Natural killer cell (primary cell): Measurements from ENCODE around the gene OR8A1. TPM values are rescaled to one million over a fixed set of nuclear protein-coding genes. Genes with fewer than 3 reads are reported as not detected.

Experiments
- ATAC-seq, 3 donors: fragments of 150-1000 bp in 2 of 3; fragments of 200-7000 bp in 1 of 3; cut with Tn5 transposase; 1 replicate in 1 of 3; 2 replicates in 2 of 3; pipeline ENCODE4 v1.10.0; 2021; ENCODE audit warnings: mild to moderate bottlenecking in 2 of 3, moderate library complexity in 2 of 3
- DNase-seq, 2 donors: peaks; one replicate each; pipeline versions ENCODE4 v3.0.0 to v3.0.0-alpha.2; 2013 to 2021; ENCODE audit warnings: mixed read lengths in 1 of 2
- H3K27ac ChIP-seq: one replicate; pipeline ENCODE4 v1.5.1; 2013; ENCODE audit warnings: mild to moderate bottlenecking, low read length
- H3K27me3 ChIP-seq: one replicate; pipeline ENCODE4 v1.6.1; 2013; ENCODE audit warnings: low read length; ENCODE audit not compliant: control insufficient read depth, insufficient read depth
- H3K36me3 ChIP-seq: one replicate; pipeline ENCODE4 v1.6.1; 2013; ENCODE audit warnings: low read length; ENCODE audit not compliant: control insufficient read depth, insufficient read depth
- H3K4me1 ChIP-seq: one replicate; pipeline ENCODE4 v1.6.1; 2013; ENCODE audit warnings: low read length; ENCODE audit not compliant: control insufficient read depth, insufficient read depth
- H3K4me3 ChIP-seq: one replicate; pipeline ENCODE4 v1.5.1; 2013; ENCODE audit warnings: low read length
- H3K9me3 ChIP-seq: one replicate; pipeline ENCODE4 v1.6.1; 2013; ENCODE audit warnings: low read length; ENCODE audit not compliant: control insufficient read depth, insufficient read depth
- H3K27ac Mint-ChIP-seq, 2 donors: one replicate each; pipeline ENCODE4 v1.8.0; 2022; ENCODE audit warnings: mild to moderate bottlenecking in 2 of 2, mixed read lengths in 2 of 2, moderate library complexity in 1 of 2
- H3K27me3 Mint-ChIP-seq, 2 donors: one replicate each; pipeline ENCODE4 v1.8.0; 2022; ENCODE audit warnings: low read depth in 2 of 2, mixed read lengths in 2 of 2
- H3K36me3 Mint-ChIP-seq: one replicate; pipeline ENCODE4 v1.8.0; 2022; ENCODE audit warnings: mixed read lengths
- H3K4me1 Mint-ChIP-seq, 2 donors: one replicate each; pipeline ENCODE4 v1.8.0; 2022; ENCODE audit warnings: mixed read lengths in 2 of 2
- H3K4me3 Mint-ChIP-seq: one replicate; pipeline ENCODE4 v1.8.0; 2022; ENCODE audit warnings: mild to moderate bottlenecking, moderate library complexity, mixed read lengths
- H3K9me3 Mint-ChIP-seq, 2 donors: one replicate each; pipeline ENCODE4 v1.8.0; 2022; ENCODE audit warnings: mixed read lengths in 2 of 2
- CTCF ChIP-seq: fragments of 200-600 bp; IDR thresholded peaks from one replicate; pipeline ENCODE4 v1.8.0; 2022; ENCODE audit warnings: antibody characterized with exemption
- WGBS: methylation state at CpG from one replicate; pipeline ENCODE4 v1.1.7; 2013; ENCODE audit warnings: missing lambda C conversion rate; ENCODE audit not compliant: insufficient coverage; 5-methylcytosine and 5-hydroxymethylcytosine counted together
- intact Hi-C: fragments of 100-400 bp; cut with micrococcal nuclease; formaldehyde crosslinking; loops from one replicate; pipeline ENCODE4 v1.14.2; 2022
- total RNA-seq, 4 donors: library from RNA; stranded (reverse); fragments of 120-200 nt in 1 of 4; gene quantifications; one replicate each; pipeline versions ENCODE4 v1.2.3 to v1.2.4, GENCODE V29; 2013 to 2022

OR8A1 gene
- total RNA-seq, 3 donors from 2014 or later (not counting 1 experiment from before 2014, with no cell fraction given): not detected

GRCh38 chr11:124543145-124543544 is 26.7 kb upstream of the OR8A1 start:
- Histone ChIP-seq H3K4me1 (no peaks in the 10 kb centered on the region), H3K4me3 (no peak overlapping the region), H3K9me3 (no peaks in the 10 kb centered on the region), H3K27ac (no peak overlapping the region), H3K27me3 (no peaks in the 10 kb centered on the region), H3K36me3 (no peaks in the 10 kb centered on the region)
- WGBS: 68% methylated on average over 6 of the region's 6 CpGs
- intact Hi-C loops: no loop called here
- no peak for ATAC-seq
- Mint-ChIP-seq H3K4me1 (no peaks in the 10 kb centered on the region), H3K27ac (no peak overlapping the region), H3K36me3 (no peaks in the 10 kb centered on the region), H3K9me3 (peaks cover 0 to 5% of the 10 kb centered on the region in 2 donors), H3K27me3 (peaks cover 8 to 36% of the 10 kb centered on the region in 2 donors), H3K4me3 (no peak overlapping the region)
- TF ChIP-seq CTCF: no peak
- no peak for DNase-seq

GRCh38 chr11:124543554-124543953 is 26.2 kb upstream of the OR8A1 start, which contains the start of gene OR8B12:
TSS of gene OR8B12 (minus strand) at chr11:124543654. CDS start at chr11:124543654, 0 bp downstream.
- no peaks in the 10 kb centered on the region for H3K4me1 ChIP-seq
- WGBS: 84% methylated on average over 5 of the region's 5 CpGs
- ATAC-seq (no peak), DNase-seq (no peak)
- Mint-ChIP-seq H3K36me3 (no peaks in the 10 kb centered on the region), H3K27ac (no peak within 1 kb of the TSS), H3K27me3 (peaks cover 8 to 36% of the 10 kb centered on the region in 2 donors), H3K4me1 (no peaks in the 10 kb centered on the region), H3K4me3 (no peak within 1 kb of the TSS), H3K9me3 (peaks cover 0 to 5% of the 10 kb centered on the region in 2 donors)
- H3K27ac ChIP-seq: no peak within 1 kb of the TSS
- H3K4me3 ChIP-seq: no peak within 1 kb of the TSS
- intact Hi-C loops: no loop called here
- no peaks in the 10 kb centered on the region for H3K27me3 ChIP-seq
- TF ChIP-seq CTCF: no peak
- H3K36me3 ChIP-seq: no peaks in the 10 kb centered on the region
- H3K9me3 ChIP-seq: no peaks in the 10 kb centered on the region

GRCh38 chr11:124551189-124551588 is 18.6 kb upstream of the OR8A1 start:
- H3K4me3 Mint-ChIP-seq: no peak overlapping the region
- no peaks in the 10 kb centered on the region for H3K36me3 ChIP-seq
- H3K9me3 Mint-ChIP-seq: no peaks in the 10 kb centered on the region
- H3K9me3 ChIP-seq: no peaks in the 10 kb centered on the region
- no peak overlapping the region for H3K27ac Mint-ChIP-seq
- DNase-seq (no peak), ATAC-seq (no peak)
- no peak for TF ChIP-seq CTCF
- intact Hi-C loops: no loop called here
- peaks cover 3 to 11% of the 10 kb centered on the region in 2 donors for H3K27me3 Mint-ChIP-seq
- 92% methylated on average over 6 of the region's 6 CpGs for WGBS
- H3K4me1 Mint-ChIP-seq: no peaks in the 10 kb centered on the region
- H3K27me3 ChIP-seq: peaks cover 2% of the 10 kb centered on the region
- no peak overlapping the region for H3K27ac ChIP-seq
- no peaks in the 10 kb centered on the region for H3K4me1 ChIP-seq
- no peak overlapping the region for H3K4me3 ChIP-seq
- no peaks in the 10 kb centered on the region for H3K36me3 Mint-ChIP-seq

GRCh38 chr11:124551987-124552386 is 17.8 kb upstream of the OR8A1 start:
- DNase-seq: no peak
- Histone ChIP-seq H3K4me3 (no peak overlapping the region), H3K9me3 (no peaks in the 10 kb centered on the region), H3K4me1 (no peaks in the 10 kb centered on the region), H3K36me3 (no peaks in the 10 kb centered on the region), H3K27ac (no peak overlapping the region), H3K27me3 (peaks cover 2% of the 10 kb centered on the region)
- no peak for TF ChIP-seq CTCF
- intact Hi-C loops: no loop called here
- Mint-ChIP-seq H3K4me1 (no peaks in the 10 kb centered on the region), H3K27ac (no peak overlapping the region), H3K9me3 (no peaks in the 10 kb centered on the region), H3K36me3 (no peaks in the 10 kb centered on the region), H3K4me3 (no peak overlapping the region), H3K27me3 (peaks cover 7 to 9% of the 10 kb centered on the region in 2 donors)
- no peak for ATAC-seq
- 82% methylated on average over 4 of the region's 4 CpGs for WGBS
